GM19351 (cell line): Measurements from ENCODE around the gene TMEM120B.

Experiments used
- ATAC-seq: cut with Tn5 transposase; IDR thresholded peaks from one replicate; pipeline ENCODE4 v1.9.1; 2021; ENCODE audit warnings: mild to moderate bottlenecking, moderate library complexity; ENCODE audit not compliant: unreplicated experiment

TMEM120B gene

GRCh38 chr12:121800694-121801594, 88.4 kb downstream of the TMEM120B start:
- ATAC-seq, result no peak

- no peak for ATAC-seq
Measured at GRCh38 chr12:121801595-121802484, 89.3 kb downstream of the TMEM120B start.

- no peak for ATAC-seq
Measured at GRCh38 chr12:121802485-121802842, 89.9 kb downstream of the TMEM120B start.

GRCh38 chr12:121802843-121803698, 90.5 kb downstream of the TMEM120B start:
- ATAC-seq, result peak; percentile 44

- ATAC-seq, result no peak
Measured at GRCh38 chr12:121803861-121804416, 91.4 kb downstream of the TMEM120B start, which contains the start of gene SETD1B. SETD1B (plus strand) TSS chr12:121804009; CDS start chr12:121804738, 729 bp downstream.

- ATAC-seq, result no peak
Measured at GRCh38 chr12:121804417-121805111, 92.0 kb downstream of the TMEM120B start.

- ATAC-seq, result no peak
Measured at GRCh38 chr12:121805171-121806008, 92.8 kb downstream of the TMEM120B start.

GRCh38 chr12:121806009-121806545, 93.5 kb downstream of the TMEM120B start:
- no peak for ATAC-seq

- no peak for ATAC-seq
Measured at GRCh38 chr12:121806546-121807423, 94.2 kb downstream of the TMEM120B start.

GRCh38 chr12:121807642-121808347, 95.2 kb downstream of the TMEM120B start:
- ATAC-seq, result no peak

GRCh38 chr12:121808623-121809022, 96.1 kb downstream of the TMEM120B start:
- no peak for ATAC-seq

- no peak for ATAC-seq
Measured at GRCh38 chr12:121809712-121810116, 97.2 kb downstream of the TMEM120B start.

- no peak for ATAC-seq
Measured at GRCh38 chr12:121810234-121810817, 97.8 kb downstream of the TMEM120B start.

GRCh38 chr12:121810833-121811433, 98.4 kb downstream of the TMEM120B start:
- ATAC-seq, result no peak

GRCh38 chr12:121811434-121812319, 99.1 kb downstream of the TMEM120B start:
- ATAC-seq, result peak; percentile 76
